ENCODE data around the gene ZFP36L1. TPM values are rescaled to one million over a fixed set of nuclear protein-coding genes. Genes with fewer than 3 reads are reported as not detected.

Gene ZFP36L1
- total and polyA plus RNA-seq, 9 of the 15 experiments (the other 6 are each of a cell fraction or from before 2014, with no cell fraction given): 1.3 to 26.6 (median 3.7) TPM

DNA sequence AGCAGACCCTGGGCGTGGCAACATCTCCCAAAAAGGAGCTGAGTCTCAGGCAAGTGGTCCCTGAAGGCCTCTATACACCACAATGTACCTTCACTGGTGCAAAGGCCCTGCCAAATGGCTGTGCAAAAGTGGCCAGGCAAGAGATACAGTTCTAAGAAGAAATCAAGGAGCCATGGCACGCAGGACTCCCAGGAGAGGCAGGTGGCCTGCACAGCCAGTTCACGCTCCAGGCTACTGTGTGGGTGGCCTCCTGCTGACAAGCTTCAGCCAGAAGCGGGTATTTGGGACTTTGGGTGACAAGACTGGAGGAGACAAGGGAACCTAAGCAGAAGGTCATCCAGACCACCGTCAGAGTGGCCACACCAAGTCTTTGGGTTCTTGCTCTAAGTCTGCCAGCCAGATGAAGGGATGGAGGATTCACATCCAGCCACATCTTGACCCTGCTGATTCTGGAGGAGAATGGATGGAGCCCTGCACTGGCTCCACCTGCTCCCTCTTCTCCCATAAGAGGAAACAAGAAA is 20.5 kb upstream of the ZFP36L1 start:
- no peak overlapping the region for H3K4me3 ChIP-seq
- WGBS (ENCODE audit: insufficient coverage, low coverage, missing lambda C conversion rate): 64% methylated on average over 5 of the region's 5 CpGs
- H3K4me1 ChIP-seq (replicated peaks in 1 of 2; ENCODE audit: control insufficient read depth in 2 of 2, insufficient read depth in 2 of 2, low read length in 2 of 2): peaks cover 22 to 33% of the 10 kb centered on the region in 2 experiments
- no peak overlapping the region for H3K4me2 ChIP-seq (ENCODE audit: insufficient read depth, low read length)
- H3K27me3 ChIP-seq (ENCODE audit: control insufficient read depth in 2 of 2, insufficient read depth in 2 of 2, low read length in 2 of 2): no peaks in the 10 kb centered on the region
- no peaks in the 10 kb centered on the region for H3K9me1 ChIP-seq (ENCODE audit: control insufficient read depth, insufficient read depth, low read length)
- no peak for FAIRE-seq
- no peak overlapping the region for H2AFZ ChIP-seq (ENCODE audit: low read depth, low read length)
- H3K9ac ChIP-seq (ENCODE audit: insufficient read depth in 1 of 2, low read depth in 2 of 2, low read length in 2 of 2): no peak overlapping the region
- H4K20me1 ChIP-seq (replicated peaks; ENCODE audit: control insufficient read depth, insufficient read depth, low read length): no peaks in the 10 kb centered on the region
- BruUV-seq (replicated peaks): no TSS peak
- no peaks in the 10 kb centered on the region for H3K9me3 ChIP-seq (replicated peaks; ENCODE audit: control insufficient read depth, insufficient read depth, low read depth, low read length)
- POLR2A ChIA-PET: interaction anchor here (0.7 to 2.3 kb wide), 3 partner anchors 16 to 249 kb away, joined by 4 to 7 read pairs (median 4); partner anchors contain the start of gene ZFP36L1
- no peaks in the 10 kb centered on the region for H3K36me3 ChIP-seq (ENCODE audit: control insufficient read depth, insufficient read depth, low read length)
- CTCF ChIA-PET (ENCODE audit: low intra/inter-chr PET ratio): no interaction called here
- peaks cover 5% of the 10 kb centered on the region; the same call in 2 of the 3 replicates for H3K79me2 ChIP-seq (ENCODE audit: control insufficient read depth, insufficient read depth, low read length)
- intact Hi-C loops (cut with micrococcal nuclease) (no loop called here), in situ Hi-C loops (cut with MboI) (no loop called here)
- no peak overlapping the region for H3K27ac ChIP-seq (ENCODE audit: extremely low read depth, low read depth, low read length)
- no peak for ATAC-seq
- DNase-seq (ENCODE audit: extremely low read depth in 1 of 4, low spot score in 3 of 4): no peak
- TF ChIP-seq, protein P1, sequence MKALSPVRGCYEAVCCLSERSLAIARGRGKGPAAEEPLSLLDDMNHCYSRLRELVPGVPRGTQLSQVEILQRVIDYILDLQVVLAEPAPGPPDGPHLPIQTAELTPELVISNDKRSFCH (CRISPR knock-in tag; IDR thresholded peaks at IDR 0.05): no peak
- TF ChIP-seq, protein P1 (tag; IDR thresholded peaks at IDR 0.05): no peak
- no peak for TF ChIP-seq MYC (IDR thresholded peaks at IDR 0.05; ENCODE audit: low read depth, low read length)
- no peak for TF ChIP-seq MYC (CRISPR knock-in tag; IDR thresholded peaks at IDR 0.05; ENCODE audit: borderline replicate concordance, low read depth)
- TF ChIP-seq NFXL1 (CRISPR knock-in tag; IDR thresholded peaks at IDR 0.05): no peak
- TF ChIP-seq KLF13 (tag; IDR thresholded peaks at IDR 0.05; ENCODE audit: borderline replicate concordance, low read depth): no peak
- no peak for TF ChIP-seq ZKSCAN3 (CRISPR knock-in tag; IDR thresholded peaks at IDR 0.05)
- TF ChIP-seq MTA1 (IDR thresholded peaks at IDR 0.05; ENCODE audit: borderline replicate concordance): no peak
- TF ChIP-seq THAP12 (CRISPR knock-in tag; IDR thresholded peaks at IDR 0.05): no peak
- no peak for TF ChIP-seq ZNF444 (CRISPR knock-in tag; IDR thresholded peaks at IDR 0.05)
- no peak for TF ChIP-seq FOXJ2 (tag; IDR thresholded peaks at IDR 0.05)
- no peak for TF ChIP-seq ZBTB2 (IDR thresholded peaks at IDR 0.05)
- TF ChIP-seq MYBL2 (IDR thresholded peaks at IDR 0.05; ENCODE audit: low read depth): no peak
- TF ChIP-seq MYBL2 (CRISPR knock-in tag; IDR thresholded peaks at IDR 0.05; ENCODE audit: borderline replicate concordance): no peak
- TF ChIP-seq ZNF232 (CRISPR knock-in tag; IDR thresholded peaks at IDR 0.05): no peak
- TF ChIP-seq, protein P2, sequence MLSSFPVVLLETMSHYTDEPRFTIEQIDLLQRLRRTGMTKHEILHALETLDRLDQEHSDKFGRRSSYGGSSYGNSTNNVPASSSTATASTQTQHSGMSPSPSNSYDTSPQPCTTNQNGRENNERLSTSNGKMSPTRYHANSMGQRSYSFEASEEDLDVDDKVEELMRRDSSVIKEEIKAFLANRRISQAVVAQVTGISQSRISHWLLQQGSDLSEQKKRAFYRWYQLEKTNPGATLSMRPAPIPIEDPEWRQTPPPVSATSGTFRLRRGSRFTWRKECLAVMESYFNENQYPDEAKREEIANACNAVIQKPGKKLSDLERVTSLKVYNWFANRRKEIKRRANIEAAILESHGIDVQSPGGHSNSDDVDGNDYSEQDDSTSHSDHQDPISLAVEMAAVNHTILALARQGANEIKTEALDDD (IDR thresholded peaks at IDR 0.05): no peak
- TF ChIP-seq ZBTB5 (IDR thresholded peaks at IDR 0.05): no peak
